H9 (cell line): ENCODE measurements around the gene RAB27B. TPM values are rescaled to one million over a fixed set of nuclear protein-coding genes. Genes with fewer than 3 reads are reported as not detected.

Source experiments
- DNase-seq: peaks from one replicate; pipeline ENCODE4 v3.0.0-alpha.2; 2017
- H2AFZ ChIP-seq: one replicate; pipeline ENCODE4 v1.6.1; 2013; ENCODE audit warnings: mild to moderate bottlenecking, low read length, control low read depth, moderate library complexity
- H2AK5ac ChIP-seq: 2 replicates; pipeline ENCODE4 v1.6.1; 2013; ENCODE audit warnings: low read length, control low read depth, mixed read lengths; ENCODE audit not compliant: insufficient read length
- H2BK120ac ChIP-seq: one replicate; pipeline ENCODE4 v1.6.1; 2013; ENCODE audit warnings: low read depth, mild to moderate bottlenecking, low read length, control low read depth, inconsistent platforms; ENCODE audit not compliant: poor library complexity, severe bottlenecking
- H2BK12ac ChIP-seq: 2 replicates; pipeline ENCODE4 v1.6.1; 2013; ENCODE audit warnings: low read length, control low read depth, mixed read lengths, low read depth; ENCODE audit not compliant: insufficient read length
- H2BK15ac ChIP-seq: 2 replicates; pipeline ENCODE4 v1.6.1; 2013; ENCODE audit warnings: low read depth, low read length, control low read depth
- H2BK20ac ChIP-seq: one replicate; pipeline ENCODE4 v1.6.1; 2013; ENCODE audit warnings: low read depth, mild to moderate bottlenecking, low read length, control low read depth, inconsistent platforms; ENCODE audit not compliant: poor library complexity, severe bottlenecking
- H2BK5ac ChIP-seq: 2 replicates; pipeline ENCODE4 v1.6.1; 2013; ENCODE audit warnings: low read length, control low read depth, mixed read lengths; ENCODE audit not compliant: insufficient read length
- H3K14ac ChIP-seq: 2 replicates; pipeline ENCODE4 v1.6.1; 2013; ENCODE audit warnings: low read length, control low read depth; ENCODE audit not compliant: insufficient read depth
- H3K18ac ChIP-seq: 2 replicates; pipeline ENCODE4 v1.6.1; 2013; ENCODE audit warnings: low read depth, mild to moderate bottlenecking, mixed read lengths, low read length, control low read depth; ENCODE audit not compliant: insufficient read length
- H3K23ac ChIP-seq: 2 replicates; pipeline ENCODE4 v1.6.1; 2013; ENCODE audit warnings: low read length, control low read depth, mixed read lengths, low read depth; ENCODE audit not compliant: insufficient read length
- H3K23me2 ChIP-seq: 2 replicates; pipeline ENCODE4 v1.6.1; 2013; ENCODE audit warnings: low read depth, mild to moderate bottlenecking, mixed read lengths, low read length, control low read depth; ENCODE audit not compliant: insufficient read length, poor library complexity, severe bottlenecking
- H3K27ac ChIP-seq: 2 replicates; pipeline ENCODE4 v1.5.1; 2013; ENCODE audit warnings: low read length, control low read depth, mixed read lengths, low read depth; ENCODE audit not compliant: insufficient read length
- H3K27me3 ChIP-seq: 2 replicates; pipeline ENCODE4 v1.6.1; 2013; ENCODE audit warnings: low read length, control low read depth, inconsistent platforms; ENCODE audit not compliant: insufficient read depth
- H3K4ac ChIP-seq: 2 replicates; pipeline ENCODE4 v1.6.1; 2013; ENCODE audit warnings: low read depth, mild to moderate bottlenecking, control low read depth, inconsistent platforms, low read length, moderate library complexity
- H3K4me1 ChIP-seq: 2 replicates; pipeline ENCODE4 v1.6.1; 2013; ENCODE audit warnings: low read length, control low read depth, inconsistent platforms; ENCODE audit not compliant: insufficient read depth
- H3K4me2 ChIP-seq: 2 replicates; pipeline ENCODE4 v1.6.1; 2013; ENCODE audit warnings: low read length, control low read depth, mixed read lengths; ENCODE audit not compliant: insufficient read length, insufficient read depth
- H3K56ac ChIP-seq: 2 replicates; pipeline ENCODE4 v1.6.1; 2013; ENCODE audit warnings: low read depth, mild to moderate bottlenecking, mixed read lengths, low read length, control low read depth; ENCODE audit not compliant: insufficient read length
- H3K79me1 ChIP-seq: 2 replicates; pipeline ENCODE4 v1.6.1; 2013; ENCODE audit warnings: low read depth, mild to moderate bottlenecking, moderate library complexity, low read length, control low read depth, inconsistent platforms; ENCODE audit not compliant: insufficient read depth, poor library complexity, severe bottlenecking
- H3K79me2 ChIP-seq: 2 replicates; pipeline ENCODE4 v1.6.1; 2013; ENCODE audit warnings: low read length, control low read depth, inconsistent platforms; ENCODE audit not compliant: insufficient read depth
- H3K9ac ChIP-seq: 2 replicates; pipeline ENCODE4 v1.6.1; 2013; ENCODE audit warnings: low read length, control low read depth, mixed read lengths; ENCODE audit not compliant: insufficient read length; ENCODE audit errors: extremely low read depth
- H3K9me3 ChIP-seq: one replicate; pipeline ENCODE4 v1.6.1; 2013; ENCODE audit warnings: low read depth, low read length, inconsistent platforms; ENCODE audit not compliant: control insufficient read depth
- H3T11ph ChIP-seq: one replicate; pipeline ENCODE4 v1.6.1; 2013; ENCODE audit warnings: mild to moderate bottlenecking, low read length, control low read depth, inconsistent platforms
- H4K20me1 ChIP-seq: one replicate; pipeline ENCODE4 v1.6.1; 2013; ENCODE audit not compliant: control insufficient read depth, insufficient read length, insufficient read depth
- H4K5ac ChIP-seq: 2 replicates; pipeline ENCODE4 v1.6.1; 2013; ENCODE audit warnings: low read depth, mild to moderate bottlenecking, mixed read lengths, low read length, control low read depth; ENCODE audit not compliant: insufficient read length
- H4K8ac ChIP-seq: replicated peaks from 2 replicates; pipeline ENCODE4 v1.6.1; 2013; ENCODE audit warnings: low read length, control low read depth, mixed read lengths, low read depth; ENCODE audit not compliant: insufficient read length
- H4K91ac ChIP-seq: 2 replicates; pipeline ENCODE4 v1.6.1; 2013; ENCODE audit warnings: low read depth, mild to moderate bottlenecking, moderate library complexity, mixed read lengths, low read length, control low read depth; ENCODE audit not compliant: insufficient read length
- H3K27ac Mint-ChIP-seq, 3 experiments: 2 replicates in 2 of 3; 3 replicates in 1 of 3; pipeline ENCODE4 v1.8.0; 2020 to 2021; ENCODE audit warnings: mixed read lengths in 3 of 3, mild to moderate bottlenecking in 1 of 3, moderate library complexity in 1 of 3
- H3K27me3 Mint-ChIP-seq: 2 replicates; pipeline ENCODE4 v1.8.0; 2021; ENCODE audit warnings: low read depth, mild to moderate bottlenecking, moderate library complexity, mixed read lengths
- H3K36me3 Mint-ChIP-seq, 3 experiments: 2 replicates in 2 of 3; 3 replicates in 1 of 3; pipeline ENCODE4 v1.8.0; 2020 to 2021; ENCODE audit warnings: low read depth in 3 of 3, mixed read lengths in 3 of 3; ENCODE audit not compliant: insufficient read depth in 1 of 3
- H3K4me1 Mint-ChIP-seq, 2 experiments: 2 replicates each; pipeline ENCODE4 v1.8.0; 2020; ENCODE audit warnings: mixed read lengths in 2 of 2
- H3K4me3 Mint-ChIP-seq, 2 experiments: 2 replicates in 1 of 2; 3 replicates in 1 of 2; pipeline ENCODE4 v1.8.0; 2020 to 2021; ENCODE audit warnings: mild to moderate bottlenecking in 2 of 2, mixed read lengths in 2 of 2, moderate library complexity in 1 of 2
- H3K9me3 Mint-ChIP-seq, 2 experiments: 2 replicates in 1 of 2; 3 replicates in 1 of 2; pipeline ENCODE4 v1.8.0; 2020; ENCODE audit warnings: mild to moderate bottlenecking in 2 of 2, mixed read lengths in 2 of 2, moderate library complexity in 1 of 2
- CTCF ChIP-seq: fragments of 200-600 bp; sonication (generic); conservative IDR thresholded peaks from 3 replicates; pipeline ENCODE4 v1.8.0; 2021; ENCODE audit warnings: antibody characterized with exemption, mild to moderate bottlenecking
- WGBS: extraction: QIAGEN DNeasy Blood & Tissue Kit; methylation state at CpG from one replicate; pipeline ENCODE4 v1.1.7; 2013; ENCODE audit warnings: missing lambda C conversion rate, low lambda C conversion rate, mixed read lengths; ENCODE audit not compliant: insufficient read length; ENCODE audit errors: extremely low coverage; 5-methylcytosine and 5-hydroxymethylcytosine counted together
- total RNA-seq: library from RNA; stranded (reverse); gene quantifications from 2 replicates; pipeline ENCODE4 v1.2.1, GENCODE V29; 2021

RAB27B gene
- total RNA-seq, 1 experiment from 2014 or later: 0.15 TPM

- H3K4me1 Mint-ChIP-seq: peaks cover 10 to 11% of the 10 kb centered on the region in 2 experiments
- Histone ChIP-seq H3K79me2 (no peaks in the 10 kb centered on the region), H4K91ac (no peak overlapping the region), H2AK5ac (no peak overlapping the region), H3K56ac (no peak overlapping the region), H2BK120ac (no peak overlapping the region), H3K4me1 (0 out of 2 replicates have a peak, but pooled peaks cover 3% of the 10 kb centered on the region), H3K9me3 (no peaks in the 10 kb centered on the region), H2BK20ac (no peak overlapping the region), H3K4me2 (no peak overlapping the region), H3T11ph (no peak overlapping the region), H3K27ac (no peak overlapping the region), H4K20me1 (no peaks in the 10 kb centered on the region), H3K23ac (no peak overlapping the region), H3K9ac (no peak overlapping the region), H2BK12ac (no peak overlapping the region), H4K8ac (no peak overlapping the region), H3K27me3 (no peaks in the 10 kb centered on the region), H2AFZ (no peak overlapping the region), H2BK5ac (no peak overlapping the region), H3K79me1 (no peaks in the 10 kb centered on the region), H4K5ac (no peak overlapping the region), H3K18ac (no peak overlapping the region), H3K4ac (no peak overlapping the region), H3K23me2 (no peaks in the 10 kb centered on the region), H3K14ac (no peak overlapping the region), H2BK15ac (no peak overlapping the region)
- no peaks in the 10 kb centered on the region; the same call in 1 of the 2 replicates for H3K27me3 Mint-ChIP-seq
- TF ChIP-seq CTCF: no peak
- no CpG with 5 or more reads among the region's 3 CpGs for WGBS
- no peaks in the 10 kb centered on the region for H3K36me3 Mint-ChIP-seq
- H3K9me3 Mint-ChIP-seq: peaks cover 0 to 3% of the 10 kb centered on the region in 2 experiments; a peak in 1 of 5 replicates
- DNase-seq: no peak
- no peak overlapping the region for H3K4me3 Mint-ChIP-seq
- no peak overlapping the region for H3K27ac Mint-ChIP-seq
Observed at GRCh38 chr18:54857499-54857898, 29.2 kb downstream of the RAB27B start.
